ENCODE results near the gene CENPU.
"Not testable (repeated sequence)": the region's sequence is repeated elsewhere in the genome, so short reads cannot be mapped to it uniquely, and the experiment has no call there.

The CENPU gene

GRCh38 chr4:184668511-184669114 is 65.3 kb downstream of the CENPU start:
- DNase-seq = no peak

GRCh38 chr4:184668096-184668495 is 65.8 kb downstream of the CENPU start:
- DNase-seq = no peak

- DNase-seq = no peak
Observed at GRCh38 chr4:184666670-184667069, 67.2 kb downstream of the CENPU start.

GRCh38 chr4:184664445-184665210 is 69.3 kb downstream of the CENPU start:
- DNase-seq = no peak

- DNase-seq = no peak
Observed at GRCh38 chr4:184662236-184662635, 71.7 kb downstream of the CENPU start.

GRCh38 chr4:184660978-184661377 is 72.9 kb downstream of the CENPU start:
- DNase-seq = no peak

- not testable (repeated sequence) for DNase-seq
Observed at GRCh38 chr4:184657820-184658219, 76.1 kb downstream of the CENPU start.

- no peak for DNase-seq
Observed at GRCh38 chr4:184657144-184657543, 76.8 kb downstream of the CENPU start.

- DNase-seq = no peak
Observed at GRCh38 chr4:184655889-184656869, 77.7 kb downstream of the CENPU start.

DNA sequence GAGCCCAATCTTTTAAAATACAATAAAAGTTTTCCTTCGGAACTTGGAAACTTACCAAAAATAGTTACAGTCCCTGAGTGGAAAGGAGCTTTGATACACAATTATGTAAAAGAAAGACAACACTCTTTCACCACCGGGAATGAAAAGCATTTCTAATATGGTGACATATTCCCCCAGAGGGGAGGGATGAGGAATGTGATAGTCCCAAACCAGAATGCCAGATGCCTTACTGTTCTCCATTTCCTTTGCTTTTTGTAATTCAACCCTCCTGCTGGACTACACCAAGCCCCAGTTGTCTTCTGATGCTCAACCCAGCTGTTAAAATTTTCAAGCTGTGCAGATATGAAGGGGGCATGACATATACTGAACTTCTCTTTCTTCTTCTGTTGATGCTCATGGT is 80.2 kb downstream of the CENPU start:
- no peak for DNase-seq

- not testable (repeated sequence) for DNase-seq
Observed at GRCh38 chr4:184652681-184653080, 81.2 kb downstream of the CENPU start.

DNA sequence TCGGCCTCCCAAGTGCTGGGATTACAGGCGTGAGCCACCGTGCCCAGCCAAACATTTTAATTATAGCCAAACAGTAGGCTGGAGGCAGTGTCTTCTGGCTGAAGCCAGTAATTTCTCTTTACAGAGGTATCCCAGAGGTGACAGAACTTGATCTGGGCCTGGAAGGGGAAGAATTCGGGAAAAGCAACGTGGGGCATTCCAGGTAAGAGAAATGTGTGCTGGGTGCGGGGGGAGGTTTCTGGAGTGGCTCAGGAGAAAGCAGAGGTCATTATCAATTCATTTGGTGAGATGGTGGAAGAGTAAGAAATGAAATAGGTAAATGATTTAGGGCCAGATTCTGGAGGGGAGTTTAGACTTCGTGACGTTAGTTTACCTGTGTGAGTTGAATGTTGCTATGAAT is 82.0 kb downstream of the CENPU start:
- no peak for DNase-seq

DNA sequence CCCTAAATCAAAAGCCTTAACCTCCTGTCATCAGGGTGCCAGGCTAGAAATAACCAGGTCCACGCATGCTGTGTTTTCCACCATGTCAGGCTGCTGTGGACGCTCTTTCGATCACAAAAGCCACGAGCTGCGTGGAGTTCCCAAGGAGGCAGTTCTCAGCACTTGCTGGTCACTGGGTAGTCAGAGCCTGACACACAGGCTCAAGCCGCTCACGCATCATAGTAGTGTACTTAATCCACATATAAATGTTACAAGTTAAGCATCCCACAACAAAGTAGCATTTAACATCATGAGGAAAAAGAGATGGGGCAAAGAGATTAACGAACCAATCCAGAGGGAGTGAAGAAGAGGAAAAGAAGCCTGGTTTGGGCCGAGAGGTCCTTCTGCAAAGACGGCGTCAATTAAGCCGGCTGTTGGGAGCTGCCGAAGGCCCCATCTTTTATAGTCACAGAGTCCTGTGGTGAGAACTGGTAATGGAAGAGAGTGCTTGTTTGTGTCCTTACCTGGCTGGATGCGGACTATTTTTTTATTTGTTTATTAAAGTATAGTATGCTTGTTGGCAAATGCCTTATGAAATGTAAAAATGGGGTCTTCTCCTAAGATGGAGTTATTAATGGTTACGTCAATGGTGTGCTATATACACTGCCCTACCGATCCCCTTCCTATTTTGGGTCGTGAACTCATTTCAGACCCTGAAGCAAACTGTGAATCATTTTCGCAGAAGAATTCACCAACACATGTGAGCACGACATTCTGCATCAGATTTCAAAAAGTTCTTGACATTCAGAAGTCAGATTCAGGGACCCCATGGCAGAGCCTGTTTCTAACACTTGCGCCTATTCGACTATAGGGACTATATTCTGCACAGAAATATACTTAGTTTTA is 83.7 kb downstream of the CENPU start:
- DNase-seq = peak in 10 of 56 donors; percentile 39 to 70 (median 48)

DNA sequence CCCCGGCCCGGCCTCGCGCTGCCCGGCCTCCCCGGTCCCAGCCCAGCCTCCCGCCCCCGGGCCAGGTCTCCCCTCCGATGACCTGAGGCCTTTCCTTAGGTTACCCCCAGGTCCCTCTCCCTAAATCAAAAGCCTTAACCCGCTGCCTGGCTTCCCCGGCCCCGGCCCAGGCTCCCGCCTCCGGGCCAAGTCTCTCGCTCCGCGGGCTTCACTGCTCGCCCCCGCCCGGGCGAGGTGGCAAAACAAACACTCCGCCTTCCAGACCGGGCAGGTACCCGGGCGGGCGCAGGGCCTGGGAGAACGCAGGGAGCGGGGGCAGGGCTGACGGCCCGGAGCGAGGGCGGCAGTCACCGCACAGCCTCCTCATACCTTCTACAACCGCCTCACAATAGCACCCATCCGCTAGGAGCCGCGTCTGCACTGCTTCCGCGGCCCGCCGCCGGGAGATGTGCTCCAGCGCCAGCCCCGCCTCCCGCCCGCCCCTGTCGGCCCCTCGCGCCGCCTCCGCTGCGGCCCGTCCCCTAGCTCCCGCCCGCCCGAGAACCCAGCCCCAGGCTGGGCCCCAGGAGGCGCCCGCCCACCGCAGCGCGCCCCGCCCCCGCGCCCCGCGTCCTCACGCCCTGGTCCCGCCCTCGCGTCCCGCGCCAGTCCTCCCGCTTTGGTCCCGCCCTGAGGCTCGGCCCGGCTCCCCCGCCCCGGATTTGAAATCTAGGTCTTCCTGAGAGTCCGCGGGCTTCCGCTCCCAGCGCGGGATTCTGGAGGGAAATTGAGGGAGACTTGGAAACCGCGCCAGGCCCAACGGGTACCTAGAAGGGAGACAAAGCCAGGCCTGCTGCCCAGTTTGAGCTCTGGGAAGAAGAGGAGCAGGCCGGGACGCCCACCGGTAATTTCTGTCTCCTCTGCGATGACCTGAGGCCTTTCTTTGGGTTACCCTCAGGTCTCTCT is 84.6 kb downstream of the CENPU start, which contains the start of the genes CASP3 and PRIMPOL:
Gene CASP3 (minus strand): TSS at position 422 of the 945 bp plus-strand sequence. CDS start 10,994 bp downstream, outside the sequence.
Gene PRIMPOL (plus strand): TSS at position 713 of the 945 bp plus-strand sequence. CDS start 7,403 bp downstream, outside the sequence.
- DNase-seq = peak; percentile 81 to 99 (median 95)

- peak in 45 of 56 donors; percentile 6 to 69 (median 46) for DNase-seq
Observed at GRCh38 chr4:184648313-184649025, 85.4 kb downstream of the CENPU start.

- peak in 2 of 56 donors; percentile 11 to 32 for DNase-seq
Observed at GRCh38 chr4:184648054-184648312, 85.9 kb downstream of the CENPU start.

- DNase-seq = no peak
Observed at GRCh38 chr4:184647266-184648053, 86.4 kb downstream of the CENPU start.

Measured in amygdala (tissue), 56 donors.